DOHH2 (cell line): ENCODE data around the gene WNK1.

Experiments
- EZH2phosphoT487 ChIP-seq: fragments of 200-600 bp; sonication (generic); IDR thresholded peaks from 2 replicates; pipeline ENCODE4 v1.6.1; 2017; ENCODE audit warnings: borderline replicate concordance, mild to moderate bottlenecking, antibody characterized with exemption, low read length, moderate library complexity, mixed read lengths
- TF ChIP-seq, protein P1 (sequence below): fragments of 200-600 bp; sonication (generic); IDR thresholded peaks from one replicate; pipeline ENCODE4 v1.5.1; 2014; ENCODE audit warnings: antibody characterized with exemption, mild to moderate bottlenecking, low read depth, low read length; ENCODE audit not compliant: poor library complexity, severe bottlenecking

DNA sequence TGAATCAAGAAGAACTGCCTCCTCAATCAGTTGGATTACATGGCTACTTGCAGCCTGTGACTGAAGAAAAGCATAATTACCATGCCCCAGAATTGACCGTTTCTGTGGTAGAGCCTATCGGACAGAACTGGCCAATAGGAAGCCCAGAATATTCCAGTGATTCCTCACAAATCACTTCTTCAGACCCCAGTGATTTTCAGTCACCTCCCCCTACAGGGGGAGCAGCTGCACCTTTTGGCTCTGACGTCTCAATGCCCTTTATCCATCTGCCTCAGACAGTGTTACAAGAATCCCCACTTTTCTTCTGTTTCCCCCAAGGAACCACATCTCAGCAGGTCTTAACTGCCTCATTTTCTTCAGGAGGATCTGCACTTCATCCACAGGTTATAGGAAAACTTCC is 116.3 kb downstream of the WNK1 start:
- TF ChIP-seq, protein P1, sequence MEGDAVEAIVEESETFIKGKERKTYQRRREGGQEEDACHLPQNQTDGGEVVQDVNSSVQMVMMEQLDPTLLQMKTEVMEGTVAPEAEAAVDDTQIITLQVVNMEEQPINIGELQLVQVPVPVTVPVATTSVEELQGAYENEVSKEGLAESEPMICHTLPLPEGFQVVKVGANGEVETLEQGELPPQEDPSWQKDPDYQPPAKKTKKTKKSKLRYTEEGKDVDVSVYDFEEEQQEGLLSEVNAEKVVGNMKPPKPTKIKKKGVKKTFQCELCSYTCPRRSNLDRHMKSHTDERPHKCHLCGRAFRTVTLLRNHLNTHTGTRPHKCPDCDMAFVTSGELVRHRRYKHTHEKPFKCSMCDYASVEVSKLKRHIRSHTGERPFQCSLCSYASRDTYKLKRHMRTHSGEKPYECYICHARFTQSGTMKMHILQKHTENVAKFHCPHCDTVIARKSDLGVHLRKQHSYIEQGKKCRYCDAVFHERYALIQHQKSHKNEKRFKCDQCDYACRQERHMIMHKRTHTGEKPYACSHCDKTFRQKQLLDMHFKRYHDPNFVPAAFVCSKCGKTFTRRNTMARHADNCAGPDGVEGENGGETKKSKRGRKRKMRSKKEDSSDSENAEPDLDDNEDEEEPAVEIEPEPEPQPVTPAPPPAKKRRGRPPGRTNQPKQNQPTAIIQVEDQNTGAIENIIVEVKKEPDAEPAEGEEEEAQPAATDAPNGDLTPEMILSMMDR = no peak
- no peak for TF ChIP-seq EZH2phosphoT487
